Cardiac fibroblast (primary cell): ENCODE measurements around the gene RPF1.
"Not testable (repeated sequence)": the region's sequence is repeated elsewhere in the genome, so short reads cannot be mapped to it uniquely, and the experiment has no call there.

Experiments used
- DNase-seq, 2 donors: peaks; one replicate each; pipeline versions ENCODE4 v3.0.0 to v3.0.0-alpha.2; 2010; ENCODE audit warnings: low read depth in 2 of 2
- H3K4me3 ChIP-seq, 2 donors: replicated peaks in 1 of 2; 1 replicate in 1 of 2; 2 replicates in 1 of 2; pipeline ENCODE4 v1.5.1; 2011; ENCODE audit warnings: low read depth in 2 of 2, low read length in 2 of 2, mild to moderate bottlenecking in 2 of 2, moderate library complexity in 1 of 2
- CTCF ChIP-seq: IDR thresholded peaks from one replicate; pipeline ENCODE4 v1.5.1; 2011; ENCODE audit warnings: low read depth, mild to moderate bottlenecking, low read length, inconsistent platforms

The RPF1 gene

GRCh38 chr1:84505493-84506001 is 26.5 kb downstream of the RPF1 start:
- peak overlapping the region; percentile 72 to 88 for H3K4me3 ChIP-seq
- TF ChIP-seq CTCF, result no peak
- DNase-seq, result peak in 1 of 2 donors; percentile 73

GRCh38 chr1:84506002-84506728 is 27.1 kb downstream of the RPF1 start, which contains the start of the genes GNG5 and SPATA1:
Gene GNG5, minus strand, starts transcription at chr1:84506581. Its CDS starts 490 bp downstream, at chr1:84506091.
Gene SPATA1, plus strand, starts transcription at chr1:84506386. Its CDS starts 9,974 bp downstream, at chr1:84516360.
- DNase-seq, result peak; percentile 97 to 98
- no peak for TF ChIP-seq CTCF

DNA sequence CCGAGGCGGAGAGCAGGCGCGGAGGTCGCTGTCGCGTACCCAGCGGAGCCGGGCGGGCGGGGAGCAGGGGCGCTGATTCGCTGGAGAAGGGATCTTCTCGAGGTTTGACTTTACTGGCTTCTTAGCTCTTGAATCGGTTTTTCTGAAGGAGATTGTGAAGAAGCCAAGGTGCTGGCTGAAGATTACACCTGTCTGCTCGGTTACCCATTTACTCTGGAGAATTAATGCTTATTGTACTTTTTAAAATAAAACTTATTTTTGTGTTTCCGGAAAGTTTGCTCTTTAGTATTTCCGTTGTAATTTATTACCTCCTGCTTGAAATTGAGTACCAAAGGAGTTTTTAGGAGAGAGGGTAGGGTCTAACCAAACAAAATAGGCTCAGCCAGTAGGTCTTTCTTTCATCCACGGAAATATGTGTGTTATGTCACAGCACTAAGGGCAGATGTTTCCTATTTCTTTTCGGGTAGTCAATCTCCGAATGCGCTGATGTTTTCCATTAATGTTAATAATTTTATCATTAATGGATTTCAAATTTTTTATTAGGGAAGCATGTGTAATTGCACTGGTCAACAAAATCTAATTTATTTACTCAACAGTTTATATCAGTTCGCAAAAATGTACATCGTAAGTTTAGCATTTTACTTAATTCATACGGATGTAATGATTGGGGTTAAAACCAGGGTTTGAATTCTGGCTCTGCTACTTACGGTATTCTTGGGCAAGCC is 27.8 kb downstream of the RPF1 start:
- peak overlapping the region; percentile 72 to 88 for H3K4me3 ChIP-seq
- no peak for TF ChIP-seq CTCF
- DNase-seq, result no peak

More at GRCh38 chr1:84506002-84506728, 27.1 kb downstream of the RPF1 start, which contains the start of the genes GNG5 and SPATA1:
- H3K4me3 ChIP-seq, result peak within 1 kb of the TSS; percentile 72 to 88

GRCh38 chr1:84507887-84508286 is 28.8 kb downstream of the RPF1 start:
- H3K4me3 ChIP-seq, DNase-seq: not testable (repeated sequence)

- DNase-seq, result no peak
- no peak for TF ChIP-seq CTCF
- no peak overlapping the region for H3K4me3 ChIP-seq
Measured at GRCh38 chr1:84508510-84508909, 29.4 kb downstream of the RPF1 start.

DNA sequence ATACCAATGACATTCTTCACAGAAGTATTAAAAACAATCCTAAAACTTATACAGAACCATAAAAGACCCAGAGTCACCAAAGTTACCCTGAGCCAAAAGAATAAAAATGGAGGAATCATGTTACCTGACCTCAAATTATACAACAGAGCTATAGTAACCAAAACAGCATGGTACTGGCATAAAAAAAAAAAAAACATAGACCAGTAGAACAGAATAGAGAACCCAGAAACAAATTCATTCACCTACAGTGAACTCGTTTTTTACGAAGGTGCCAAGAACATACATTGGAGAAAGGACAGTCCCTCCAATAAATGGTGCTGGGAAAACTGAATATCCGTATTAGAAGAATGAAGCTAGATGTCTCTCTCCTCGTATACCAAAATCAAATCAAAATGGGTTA is 30.0 kb downstream of the RPF1 start:
- no peak for DNase-seq
- no peak overlapping the region for H3K4me3 ChIP-seq
- TF ChIP-seq CTCF, result no peak

GRCh38 chr1:84510165-84510564 is 31.1 kb downstream of the RPF1 start:
- TF ChIP-seq CTCF, result no peak
- DNase-seq, result no peak

More at GRCh38 chr1:84510165-84510564, 31.1 kb downstream of the RPF1 start:
- no peak overlapping the region for H3K4me3 ChIP-seq
